Measurements from ENCODE around the gene SSU72. TPM values are rescaled to one million over a fixed set of nuclear protein-coding genes. Genes with fewer than 3 reads are reported as not detected.

Gene SSU72
- total RNA-seq, 4 donors from 2014 or later = 78.7 to 134 (median 112) TPM

DNA sequence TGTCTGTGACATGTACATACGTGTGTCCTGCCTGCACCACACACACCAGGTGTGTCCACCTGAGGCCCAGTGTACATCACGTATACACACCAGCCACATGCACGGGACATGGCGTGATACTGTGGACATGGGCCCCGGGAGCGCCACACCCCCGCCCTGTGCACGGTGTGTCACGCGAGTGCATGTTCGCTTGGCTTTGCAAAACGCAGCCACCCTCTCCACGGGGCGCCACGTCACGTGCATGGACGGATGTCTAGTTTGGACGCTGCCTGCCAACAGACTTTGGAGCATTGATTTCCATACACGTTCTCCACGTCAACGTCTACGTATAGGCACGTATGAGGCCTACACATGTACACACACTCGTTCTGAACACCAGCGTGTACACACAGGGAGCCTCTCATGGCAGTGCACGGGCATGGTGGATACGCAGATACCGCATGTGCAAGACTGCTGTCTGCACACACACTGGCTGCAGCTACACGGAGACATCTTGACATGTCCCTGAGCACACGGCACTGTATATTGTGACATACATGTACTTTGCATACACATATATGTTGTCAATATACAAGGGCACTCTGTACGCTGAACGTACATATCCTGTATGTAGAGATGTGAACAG is 36.9 kb downstream of the SSU72 start:
- no peak for DNase-seq (ENCODE audit: extremely low spot score)
- Histone ChIP-seq H3K27me3 (no peaks in the 10 kb centered on the region), H3K9me3 (no peaks in the 10 kb centered on the region), H3K4me3 (no peak overlapping the region), H3K4me1 (peaks cover 18 to 55% (median 54%) of the 10 kb centered on the region in 4 donors), H3K36me3 (peaks cover 5 to 52% (median 30%) of the 10 kb centered on the region in 4 donors), H3K27ac (replicated peaks in 1 of 4) (no peak overlapping the region)
- intact Hi-C loops (cut with DNase I) = no loop called here
- TF ChIP-seq, protein P1, sequence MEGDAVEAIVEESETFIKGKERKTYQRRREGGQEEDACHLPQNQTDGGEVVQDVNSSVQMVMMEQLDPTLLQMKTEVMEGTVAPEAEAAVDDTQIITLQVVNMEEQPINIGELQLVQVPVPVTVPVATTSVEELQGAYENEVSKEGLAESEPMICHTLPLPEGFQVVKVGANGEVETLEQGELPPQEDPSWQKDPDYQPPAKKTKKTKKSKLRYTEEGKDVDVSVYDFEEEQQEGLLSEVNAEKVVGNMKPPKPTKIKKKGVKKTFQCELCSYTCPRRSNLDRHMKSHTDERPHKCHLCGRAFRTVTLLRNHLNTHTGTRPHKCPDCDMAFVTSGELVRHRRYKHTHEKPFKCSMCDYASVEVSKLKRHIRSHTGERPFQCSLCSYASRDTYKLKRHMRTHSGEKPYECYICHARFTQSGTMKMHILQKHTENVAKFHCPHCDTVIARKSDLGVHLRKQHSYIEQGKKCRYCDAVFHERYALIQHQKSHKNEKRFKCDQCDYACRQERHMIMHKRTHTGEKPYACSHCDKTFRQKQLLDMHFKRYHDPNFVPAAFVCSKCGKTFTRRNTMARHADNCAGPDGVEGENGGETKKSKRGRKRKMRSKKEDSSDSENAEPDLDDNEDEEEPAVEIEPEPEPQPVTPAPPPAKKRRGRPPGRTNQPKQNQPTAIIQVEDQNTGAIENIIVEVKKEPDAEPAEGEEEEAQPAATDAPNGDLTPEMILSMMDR (IDR thresholded peaks at IDR 0.05) = no peak
- 92% methylated on average over 25 of the region's 32 CpGs for whole genome bisulfite sequencing

DNA sequence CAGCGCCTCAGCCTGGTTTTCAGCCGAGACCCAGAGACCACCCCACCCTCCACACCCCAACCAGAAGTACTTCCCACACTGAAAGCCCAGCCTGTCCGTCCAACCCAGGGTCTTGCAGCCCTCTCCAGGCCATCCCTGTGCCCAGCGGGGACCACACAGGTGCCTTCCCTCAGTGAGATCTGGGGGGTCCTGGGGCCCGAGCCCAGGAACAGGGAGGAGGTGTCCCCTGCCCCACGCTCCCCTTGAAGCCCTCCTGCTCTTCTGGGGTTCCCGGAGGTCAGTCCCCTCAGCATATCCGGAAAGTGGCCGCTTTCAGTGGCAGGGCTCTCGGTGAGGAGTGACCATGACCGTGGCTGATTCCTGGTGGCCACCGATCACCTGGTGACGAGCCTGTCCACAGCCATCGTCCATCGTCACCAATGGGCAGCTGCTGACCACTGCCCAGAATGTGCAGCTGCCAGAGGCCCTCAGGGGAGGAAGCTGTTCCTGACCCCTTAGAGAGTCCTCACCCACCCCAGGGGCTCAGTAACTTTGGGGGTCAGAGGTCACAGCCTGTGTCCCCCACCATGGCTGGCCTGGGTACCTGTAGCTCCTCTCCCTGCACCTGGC is 37.6 kb downstream of the SSU72 start:
- H3K4me1 ChIP-seq = peaks cover 17 to 55% (median 54%) of the 10 kb centered on the region in 4 donors
- intact Hi-C loops (cut with DNase I) = no loop called here
- TF ChIP-seq EP300 (IDR thresholded peaks at IDR 0.05) (no peak), POLR2A (IDR thresholded peaks at IDR 0.05; ENCODE audit: low read depth) (no peak), POLR2AphosphoS5 (IDR thresholded peaks at IDR 0.05) (no peak)
- TF ChIP-seq, protein P1 (IDR thresholded peaks at IDR 0.05) = no peak
- DNase-seq (ENCODE audit: extremely low spot score) = no peak
- peaks cover 0 to 4% (median 1%) of the 10 kb centered on the region in 4 donors for H3K9me3 ChIP-seq
- WGBS = 85% methylated on average over 14 of the region's 15 CpGs
- H3K36me3 ChIP-seq = peaks cover 0 to 49% (median 24%) of the 10 kb centered on the region in 4 donors
- no peaks in the 10 kb centered on the region for H3K27me3 ChIP-seq
- H3K4me3 ChIP-seq = no peak overlapping the region
- peak overlapping the region in 3 of 4 donors; percentile 47 to 70 (median 54) for H3K27ac ChIP-seq (replicated peaks in 1 of 4)

DNA sequence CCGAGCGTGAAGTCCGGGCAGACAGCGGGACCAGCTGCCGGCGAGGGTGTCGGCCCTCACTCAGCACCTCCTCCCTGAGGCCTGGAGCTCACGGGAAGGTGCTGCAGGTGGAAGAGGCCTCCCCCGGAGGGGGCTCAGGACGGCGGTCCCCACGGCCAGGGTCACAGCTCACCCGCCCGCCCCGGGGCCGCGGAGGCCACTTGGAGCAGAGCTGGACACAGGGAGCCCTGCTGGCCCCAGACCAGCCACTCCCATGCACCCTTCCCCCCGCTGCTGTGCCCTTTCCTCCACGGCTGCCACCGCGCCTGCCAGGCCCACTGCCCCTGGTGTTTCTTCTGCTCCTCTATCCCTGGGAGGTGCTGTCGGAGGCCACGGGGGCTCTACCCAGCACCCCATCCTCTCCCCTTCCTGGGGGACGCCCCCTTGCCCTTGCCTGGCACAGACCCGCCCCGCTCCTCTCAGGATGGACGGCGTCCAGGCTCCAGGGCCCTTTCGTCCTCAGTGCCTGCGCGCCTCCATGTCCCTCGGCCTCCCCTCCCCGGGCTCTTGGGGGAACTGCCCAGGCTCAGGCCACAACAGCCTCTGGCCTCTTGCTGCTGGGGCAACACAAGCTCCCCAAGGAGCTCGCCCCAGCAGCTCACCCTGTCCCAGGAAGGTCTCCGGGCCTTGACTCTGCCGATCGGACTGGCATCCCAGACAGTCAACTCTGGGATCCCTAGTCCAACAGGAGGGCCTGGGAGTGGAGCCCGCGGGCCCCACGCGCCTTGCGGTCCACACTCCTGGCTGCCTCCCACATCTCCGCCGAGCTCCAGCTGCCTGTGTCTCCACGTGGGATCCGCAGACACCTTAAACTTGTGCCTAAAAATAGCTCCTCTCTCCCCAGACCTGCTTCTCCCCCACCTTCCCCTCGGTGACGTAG is 38.4 kb downstream of the SSU72 start:
- H3K4me3 ChIP-seq = no peak overlapping the region
- intact Hi-C loops (cut with DNase I) = no loop called here
- H3K4me1 ChIP-seq = peaks cover 16 to 53% (median 51%) of the 10 kb centered on the region in 4 donors
- DNase-seq (ENCODE audit: extremely low spot score) = no peak
- H3K27ac ChIP-seq (replicated peaks in 1 of 4) = peak overlapping the region; percentile 34 to 70 (median 50)
- peaks cover 0 to 12% (median 8%) of the 10 kb centered on the region in 4 donors for H3K9me3 ChIP-seq
- no peaks in the 10 kb centered on the region for H3K27me3 ChIP-seq
- WGBS = 77% methylated on average over 37 of the region's 48 CpGs
- TF ChIP-seq POLR2A (IDR thresholded peaks at IDR 0.05; ENCODE audit: low read depth) = no peak
- TF ChIP-seq EP300 (IDR thresholded peaks at IDR 0.05) = no peak
- TF ChIP-seq, protein P1 (IDR thresholded peaks at IDR 0.05) = no peak
- TF ChIP-seq POLR2AphosphoS5 (IDR thresholded peaks at IDR 0.05) = no peak
- peaks cover 0 to 43% (median 17%) of the 10 kb centered on the region in 4 donors for H3K36me3 ChIP-seq

- peaks cover 0 to 14% (median 10%) of the 10 kb centered on the region in 4 donors for H3K9me3 ChIP-seq
- TF ChIP-seq EP300 (IDR thresholded peaks at IDR 0.05) = no peak
- TF ChIP-seq, protein P1 (IDR thresholded peaks at IDR 0.05) = no peak
- TF ChIP-seq POLR2A (IDR thresholded peaks at IDR 0.05; ENCODE audit: low read depth) = no peak
- TF ChIP-seq POLR2AphosphoS5 (IDR thresholded peaks at IDR 0.05) = no peak
- WGBS = 94% methylated on average over 56 of the region's 66 CpGs
- intact Hi-C loops (cut with DNase I) = no loop called here
- peak overlapping the region in 1 of 4 donors; percentile 70 for H3K27ac ChIP-seq (replicated peaks in 1 of 4)
- peaks cover 0 to 40% (median 15%) of the 10 kb centered on the region in 4 donors for H3K36me3 ChIP-seq
- no peak for DNase-seq (ENCODE audit: extremely low spot score)
- H3K27me3 ChIP-seq = no peaks in the 10 kb centered on the region
- peaks cover 10 to 44% (median 42%) of the 10 kb centered on the region in 4 donors for H3K4me1 ChIP-seq
- no peak overlapping the region for H3K4me3 ChIP-seq
Observed at GRCh38 chr1:1535201-1536018, 39.3 kb downstream of the SSU72 start.

All from esophagus muscularis mucosa (tissue), 4 donors.